ENCODE measurements around the gene UBFD1. TPM values are rescaled to one million over a fixed set of nuclear protein-coding genes. Genes with fewer than 3 reads are reported as not detected.

Gene UBFD1
- total and polyA plus RNA-seq, 9 donors = 44.2 to 75.2 (median 60.6) TPM

GRCh38 chr16:23564575-23565363 is 7.2 kb downstream of the UBFD1 start:
- H3K27ac ChIP-seq (ENCODE audit: low read length) = peak overlapping the region; percentile 7
- H3K36me3 ChIP-seq (ENCODE audit: control insufficient read depth, insufficient read depth, low read length) = peaks cover 89% of the 10 kb centered on the region
- 90% methylated on average over 8 of the region's 9 CpGs for WGBS (ENCODE audit: insufficient coverage)
- H3K9me3 ChIP-seq (replicated peaks; ENCODE audit: control insufficient read depth, low read depth, low read length) = no peaks in the 10 kb centered on the region
- no peaks in the 10 kb centered on the region for H3K27me3 ChIP-seq (ENCODE audit: control insufficient read depth, insufficient read depth, low read length)
- no peak overlapping the region for H3K4me3 ChIP-seq (ENCODE audit: low read length)
- DNase-seq = no peak
- no peaks in the 10 kb centered on the region for H3K4me1 ChIP-seq (ENCODE audit: control insufficient read depth, insufficient read depth, low read length)

- DNase-seq = no peak
- no peak overlapping the region for H3K27ac ChIP-seq (ENCODE audit: low read length)
- H3K27me3 ChIP-seq (ENCODE audit: control insufficient read depth, insufficient read depth, low read length) = no peaks in the 10 kb centered on the region
- H3K4me1 ChIP-seq (ENCODE audit: control insufficient read depth, insufficient read depth, low read length) = no peaks in the 10 kb centered on the region
- H3K9me3 ChIP-seq (replicated peaks; ENCODE audit: control insufficient read depth, low read depth, low read length) = no peaks in the 10 kb centered on the region
- H3K36me3 ChIP-seq (ENCODE audit: control insufficient read depth, insufficient read depth, low read length) = peaks cover 92% of the 10 kb centered on the region
- no peak overlapping the region for H3K4me3 ChIP-seq (ENCODE audit: low read length)
- 85% methylated on average over 6 of the region's 8 CpGs for WGBS (ENCODE audit: insufficient coverage)
Measured at GRCh38 chr16:23566724-23567123, 9.2 kb downstream of the UBFD1 start.

- Histone ChIP-seq H3K27ac (ENCODE audit: low read length) (no peak overlapping the region), H3K36me3 (ENCODE audit: control insufficient read depth, insufficient read depth, low read length) (peaks cover 92% of the 10 kb centered on the region), H3K9me3 (replicated peaks; ENCODE audit: control insufficient read depth, low read depth, low read length) (no peaks in the 10 kb centered on the region), H3K27me3 (ENCODE audit: control insufficient read depth, insufficient read depth, low read length) (no peaks in the 10 kb centered on the region), H3K4me3 (ENCODE audit: low read length) (no peak overlapping the region), H3K4me1 (ENCODE audit: control insufficient read depth, insufficient read depth, low read length) (no peaks in the 10 kb centered on the region)
- no peak for DNase-seq
- 89% methylated on average over 3 of the region's 3 CpGs for WGBS (ENCODE audit: insufficient coverage)
Measured at GRCh38 chr16:23567602-23568001, 10.1 kb downstream of the UBFD1 start.

- peak; percentile 34 for DNase-seq
Measured at GRCh38 chr16:23570992-23571632, 13.6 kb downstream of the UBFD1 start.

GRCh38 chr16:23571895-23572294 is 14.4 kb downstream of the UBFD1 start:
- Histone ChIP-seq H3K4me1 (ENCODE audit: control insufficient read depth, insufficient read depth, low read length) (no peaks in the 10 kb centered on the region), H3K36me3 (ENCODE audit: control insufficient read depth, insufficient read depth, low read length) (peaks cover 83% of the 10 kb centered on the region), H3K27ac (ENCODE audit: low read length) (no peak overlapping the region), H3K9me3 (replicated peaks; ENCODE audit: control insufficient read depth, low read depth, low read length) (no peaks in the 10 kb centered on the region), H3K27me3 (ENCODE audit: control insufficient read depth, insufficient read depth, low read length) (no peaks in the 10 kb centered on the region), H3K4me3 (ENCODE audit: low read length) (no peak overlapping the region)
- 97% methylated on average over 4 of the region's 5 CpGs for WGBS (ENCODE audit: insufficient coverage)
- no peak for DNase-seq

More at GRCh38 chr16:23570992-23571632, 13.6 kb downstream of the UBFD1 start:
- H3K36me3 ChIP-seq (ENCODE audit: control insufficient read depth, insufficient read depth, low read length) = peaks cover 86% of the 10 kb centered on the region
- no peak overlapping the region for H3K4me3 ChIP-seq (ENCODE audit: low read length)
- no peaks in the 10 kb centered on the region for H3K4me1 ChIP-seq (ENCODE audit: control insufficient read depth, insufficient read depth, low read length)
- 92% methylated on average over 7 of the region's 8 CpGs for WGBS (ENCODE audit: insufficient coverage)
- no peaks in the 10 kb centered on the region for H3K27me3 ChIP-seq (ENCODE audit: control insufficient read depth, insufficient read depth, low read length)
- H3K9me3 ChIP-seq (replicated peaks; ENCODE audit: control insufficient read depth, low read depth, low read length) = no peaks in the 10 kb centered on the region
- H3K27ac ChIP-seq (ENCODE audit: low read length) = no peak overlapping the region

GRCh38 chr16:23572394-23572793 is 14.9 kb downstream of the UBFD1 start:
- H3K9me3 ChIP-seq (replicated peaks; ENCODE audit: control insufficient read depth, low read depth, low read length) = no peaks in the 10 kb centered on the region
- H3K27ac ChIP-seq (ENCODE audit: low read length) = no peak overlapping the region
- H3K36me3 ChIP-seq (ENCODE audit: control insufficient read depth, insufficient read depth, low read length) = peaks cover 79% of the 10 kb centered on the region
- H3K4me1 ChIP-seq (ENCODE audit: control insufficient read depth, insufficient read depth, low read length) = no peaks in the 10 kb centered on the region
- 88% methylated on average over 3 of the region's 9 CpGs for WGBS (ENCODE audit: insufficient coverage)
- DNase-seq = no peak
- no peak overlapping the region for H3K4me3 ChIP-seq (ENCODE audit: low read length)
- H3K27me3 ChIP-seq (ENCODE audit: control insufficient read depth, insufficient read depth, low read length) = no peaks in the 10 kb centered on the region

- 68% methylated on average over 4 of the region's 5 CpGs for WGBS (ENCODE audit: insufficient coverage)
- Histone ChIP-seq H3K27ac (ENCODE audit: low read length) (no peak overlapping the region), H3K4me3 (ENCODE audit: low read length) (no peak overlapping the region), H3K36me3 (ENCODE audit: control insufficient read depth, insufficient read depth, low read length) (peaks cover 68% of the 10 kb centered on the region), H3K27me3 (ENCODE audit: control insufficient read depth, insufficient read depth, low read length) (no peaks in the 10 kb centered on the region), H3K4me1 (ENCODE audit: control insufficient read depth, insufficient read depth, low read length) (no peaks in the 10 kb centered on the region), H3K9me3 (replicated peaks; ENCODE audit: control insufficient read depth, low read depth, low read length) (no peaks in the 10 kb centered on the region)
- DNase-seq = no peak
Measured at GRCh38 chr16:23573817-23574216, 16.3 kb downstream of the UBFD1 start.

GRCh38 chr16:23575834-23576233 is 18.3 kb downstream of the UBFD1 start:
- Histone ChIP-seq H3K4me1 (ENCODE audit: control insufficient read depth, insufficient read depth, low read length) (no peaks in the 10 kb centered on the region), H3K4me3 (ENCODE audit: low read length) (no peak overlapping the region), H3K27me3 (ENCODE audit: control insufficient read depth, insufficient read depth, low read length) (no peaks in the 10 kb centered on the region), H3K27ac (ENCODE audit: low read length) (no peak overlapping the region), H3K36me3 (ENCODE audit: control insufficient read depth, insufficient read depth, low read length) (peaks cover 62% of the 10 kb centered on the region), H3K9me3 (replicated peaks; ENCODE audit: control insufficient read depth, low read depth, low read length) (no peaks in the 10 kb centered on the region)
- DNase-seq = no peak
- WGBS (ENCODE audit: insufficient coverage) = no CpG with 5 or more reads among the region's 3 CpGs

GRCh38 chr16:23577493-23577892 is 20.0 kb downstream of the UBFD1 start:
- WGBS (ENCODE audit: insufficient coverage) = 100% methylated on average over 1 of the region's 2 CpGs

GRCh38 chr16:23578101-23578830 is 20.7 kb downstream of the UBFD1 start:
- 57% methylated on average over 1 of the region's 5 CpGs for WGBS (ENCODE audit: insufficient coverage)
- no peaks in the 10 kb centered on the region for H3K4me1 ChIP-seq (ENCODE audit: control insufficient read depth, insufficient read depth, low read length)
- H3K9me3 ChIP-seq (replicated peaks; ENCODE audit: control insufficient read depth, low read depth, low read length) = no peaks in the 10 kb centered on the region
- DNase-seq = peak; percentile 16
- no peak overlapping the region for H3K27ac ChIP-seq (ENCODE audit: low read length)
- no peaks in the 10 kb centered on the region for H3K27me3 ChIP-seq (ENCODE audit: control insufficient read depth, insufficient read depth, low read length)
- peaks cover 42% of the 10 kb centered on the region for H3K36me3 ChIP-seq (ENCODE audit: control insufficient read depth, insufficient read depth, low read length)
- no peak overlapping the region for H3K4me3 ChIP-seq (ENCODE audit: low read length)

More at GRCh38 chr16:23577493-23577892, 20.0 kb downstream of the UBFD1 start:
- Histone ChIP-seq H3K27me3 (ENCODE audit: control insufficient read depth, insufficient read depth, low read length) (no peaks in the 10 kb centered on the region), H3K4me3 (ENCODE audit: low read length) (no peak overlapping the region), H3K4me1 (ENCODE audit: control insufficient read depth, insufficient read depth, low read length) (no peaks in the 10 kb centered on the region), H3K27ac (ENCODE audit: low read length) (no peak overlapping the region), H3K36me3 (ENCODE audit: control insufficient read depth, insufficient read depth, low read length) (peaks cover 50% of the 10 kb centered on the region), H3K9me3 (replicated peaks; ENCODE audit: control insufficient read depth, low read depth, low read length) (no peaks in the 10 kb centered on the region)
- no peak for DNase-seq

Data from muscle of leg (tissue), 11 donors.